ENCODE results near the gene TGIF1. TPM values are rescaled to one million over a fixed set of nuclear protein-coding genes. Genes with fewer than 3 reads are reported as not detected.
A peak's percentile ranks its signal among the peaks of the same experiment; 100 is the strongest.

TGIF1 gene
- total and polyA plus RNA-seq, 9 of the 15 experiments (the other 6 are each of a cell fraction or from before 2014, with no cell fraction given), result 16.1 to 77.7 (median 44.6) TPM

DNA sequence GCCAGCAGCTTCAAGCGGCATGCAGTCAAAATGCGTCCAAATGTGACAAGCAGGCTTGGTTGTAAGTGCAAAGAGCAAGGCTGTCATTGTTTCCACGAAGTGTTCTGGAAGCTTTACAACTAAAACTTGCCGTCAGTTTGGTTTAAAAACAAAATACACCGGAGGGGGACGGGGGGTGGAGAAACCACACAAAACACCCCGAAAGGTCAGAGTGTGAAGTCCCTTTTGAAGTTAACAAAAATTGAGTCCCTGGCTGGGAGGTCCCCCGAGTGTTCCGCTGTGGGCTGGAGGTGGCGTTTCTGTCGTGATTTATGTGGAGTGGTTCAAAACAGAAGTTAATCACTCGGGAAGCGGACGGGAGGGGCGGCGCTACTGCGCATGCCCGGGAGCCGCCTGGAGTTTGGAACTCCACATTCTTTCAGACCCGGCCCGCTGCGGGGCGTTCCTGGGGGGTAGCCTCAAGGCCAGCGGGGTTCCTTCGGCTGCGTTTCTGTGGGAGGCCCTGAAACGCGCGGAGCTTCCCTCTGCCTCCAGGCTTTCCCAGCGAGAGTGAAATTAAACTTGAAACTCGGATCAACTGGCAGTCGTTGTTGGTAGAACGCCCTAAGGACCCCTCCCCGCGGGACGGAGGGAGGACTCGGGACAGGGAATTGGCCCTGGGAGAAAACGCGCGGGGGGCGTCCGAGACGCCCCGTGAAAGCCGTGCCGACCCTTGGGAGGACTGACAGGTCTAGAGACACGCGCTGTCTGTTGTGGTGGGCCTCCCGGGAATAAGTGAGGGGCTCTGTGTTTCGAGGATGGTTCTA is 1.4 kb downstream of the TGIF1 start (continued):
- TF ChIP-seq, protein P1, sequence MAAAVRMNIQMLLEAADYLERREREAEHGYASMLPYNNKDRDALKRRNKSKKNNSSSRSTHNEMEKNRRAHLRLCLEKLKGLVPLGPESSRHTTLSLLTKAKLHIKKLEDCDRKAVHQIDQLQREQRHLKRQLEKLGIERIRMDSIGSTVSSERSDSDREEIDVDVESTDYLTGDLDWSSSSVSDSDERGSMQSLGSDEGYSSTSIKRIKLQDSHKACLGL (CRISPR knock-in tag; IDR thresholded peaks at IDR 0.05; ENCODE audit: borderline replicate concordance, poor library complexity, severe bottlenecking), result no peak
- TF ChIP-seq, protein P2, sequence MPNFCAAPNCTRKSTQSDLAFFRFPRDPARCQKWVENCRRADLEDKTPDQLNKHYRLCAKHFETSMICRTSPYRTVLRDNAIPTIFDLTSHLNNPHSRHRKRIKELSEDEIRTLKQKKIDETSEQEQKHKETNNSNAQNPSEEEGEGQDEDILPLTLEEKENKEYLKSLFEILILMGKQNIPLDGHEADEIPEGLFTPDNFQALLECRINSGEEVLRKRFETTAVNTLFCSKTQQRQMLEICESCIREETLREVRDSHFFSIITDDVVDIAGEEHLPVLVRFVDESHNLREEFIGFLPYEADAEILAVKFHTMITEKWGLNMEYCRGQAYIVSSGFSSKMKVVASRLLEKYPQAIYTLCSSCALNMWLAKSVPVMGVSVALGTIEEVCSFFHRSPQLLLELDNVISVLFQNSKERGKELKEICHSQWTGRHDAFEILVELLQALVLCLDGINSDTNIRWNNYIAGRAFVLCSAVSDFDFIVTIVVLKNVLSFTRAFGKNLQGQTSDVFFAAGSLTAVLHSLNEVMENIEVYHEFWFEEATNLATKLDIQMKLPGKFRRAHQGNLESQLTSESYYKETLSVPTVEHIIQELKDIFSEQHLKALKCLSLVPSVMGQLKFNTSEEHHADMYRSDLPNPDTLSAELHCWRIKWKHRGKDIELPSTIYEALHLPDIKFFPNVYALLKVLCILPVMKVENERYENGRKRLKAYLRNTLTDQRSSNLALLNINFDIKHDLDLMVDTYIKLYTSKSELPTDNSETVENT (CRISPR knock-in tag; IDR thresholded peaks at IDR 0.05), result peak; percentile 58; the same call in 1 of the 2 replicates
- TF ChIP-seq KAT2B (IDR thresholded peaks at IDR 0.05; ENCODE audit: low read depth, low read length) (no peak), DPF2 (IDR thresholded peaks at IDR 0.05) (no peak), SRSF1 (IDR thresholded peaks at IDR 0.05; ENCODE audit: low read depth, low read length) (no peak), ZNF134 (CRISPR knock-in tag; conservative IDR thresholded peaks at IDR 0.05) (no peak), MXI1 (IDR thresholded peaks at IDR 0.05; ENCODE audit: low read depth, low read length) (no peak), NCOA4 (IDR thresholded peaks at IDR 0.05; ENCODE audit: partially characterized antibody) (no peak), RFX5 (IDR thresholded peaks at IDR 0.05; ENCODE audit: low read depth, low read length) (no peak), HMG20B (CRISPR knock-in tag; IDR thresholded peaks at IDR 0.05) (no peak), ZNF668 (CRISPR knock-in tag; IDR thresholded peaks at IDR 0.05) (no peak), PRMT5 (CRISPR knock-in tag; IDR thresholded peaks at IDR 0.05) (0 out of 2 replicates have a peak, but pooled peaks have one; percentile 24), ZNF444 (CRISPR knock-in tag; IDR thresholded peaks at IDR 0.05) (no peak)
- TF ChIP-seq, protein P3, sequence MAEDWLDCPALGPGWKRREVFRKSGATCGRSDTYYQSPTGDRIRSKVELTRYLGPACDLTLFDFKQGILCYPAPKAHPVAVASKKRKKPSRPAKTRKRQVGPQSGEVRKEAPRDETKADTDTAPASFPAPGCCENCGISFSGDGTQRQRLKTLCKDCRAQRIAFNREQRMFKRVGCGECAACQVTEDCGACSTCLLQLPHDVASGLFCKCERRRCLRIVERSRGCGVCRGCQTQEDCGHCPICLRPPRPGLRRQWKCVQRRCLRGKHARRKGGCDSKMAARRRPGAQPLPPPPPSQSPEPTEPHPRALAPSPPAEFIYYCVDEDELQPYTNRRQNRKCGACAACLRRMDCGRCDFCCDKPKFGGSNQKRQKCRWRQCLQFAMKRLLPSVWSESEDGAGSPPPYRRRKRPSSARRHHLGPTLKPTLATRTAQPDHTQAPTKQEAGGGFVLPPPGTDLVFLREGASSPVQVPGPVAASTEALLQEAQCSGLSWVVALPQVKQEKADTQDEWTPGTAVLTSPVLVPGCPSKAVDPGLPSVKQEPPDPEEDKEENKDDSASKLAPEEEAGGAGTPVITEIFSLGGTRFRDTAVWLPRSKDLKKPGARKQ (CRISPR knock-in tag; IDR thresholded peaks at IDR 0.05), result no peak
- TF ChIP-seq, protein P4, sequence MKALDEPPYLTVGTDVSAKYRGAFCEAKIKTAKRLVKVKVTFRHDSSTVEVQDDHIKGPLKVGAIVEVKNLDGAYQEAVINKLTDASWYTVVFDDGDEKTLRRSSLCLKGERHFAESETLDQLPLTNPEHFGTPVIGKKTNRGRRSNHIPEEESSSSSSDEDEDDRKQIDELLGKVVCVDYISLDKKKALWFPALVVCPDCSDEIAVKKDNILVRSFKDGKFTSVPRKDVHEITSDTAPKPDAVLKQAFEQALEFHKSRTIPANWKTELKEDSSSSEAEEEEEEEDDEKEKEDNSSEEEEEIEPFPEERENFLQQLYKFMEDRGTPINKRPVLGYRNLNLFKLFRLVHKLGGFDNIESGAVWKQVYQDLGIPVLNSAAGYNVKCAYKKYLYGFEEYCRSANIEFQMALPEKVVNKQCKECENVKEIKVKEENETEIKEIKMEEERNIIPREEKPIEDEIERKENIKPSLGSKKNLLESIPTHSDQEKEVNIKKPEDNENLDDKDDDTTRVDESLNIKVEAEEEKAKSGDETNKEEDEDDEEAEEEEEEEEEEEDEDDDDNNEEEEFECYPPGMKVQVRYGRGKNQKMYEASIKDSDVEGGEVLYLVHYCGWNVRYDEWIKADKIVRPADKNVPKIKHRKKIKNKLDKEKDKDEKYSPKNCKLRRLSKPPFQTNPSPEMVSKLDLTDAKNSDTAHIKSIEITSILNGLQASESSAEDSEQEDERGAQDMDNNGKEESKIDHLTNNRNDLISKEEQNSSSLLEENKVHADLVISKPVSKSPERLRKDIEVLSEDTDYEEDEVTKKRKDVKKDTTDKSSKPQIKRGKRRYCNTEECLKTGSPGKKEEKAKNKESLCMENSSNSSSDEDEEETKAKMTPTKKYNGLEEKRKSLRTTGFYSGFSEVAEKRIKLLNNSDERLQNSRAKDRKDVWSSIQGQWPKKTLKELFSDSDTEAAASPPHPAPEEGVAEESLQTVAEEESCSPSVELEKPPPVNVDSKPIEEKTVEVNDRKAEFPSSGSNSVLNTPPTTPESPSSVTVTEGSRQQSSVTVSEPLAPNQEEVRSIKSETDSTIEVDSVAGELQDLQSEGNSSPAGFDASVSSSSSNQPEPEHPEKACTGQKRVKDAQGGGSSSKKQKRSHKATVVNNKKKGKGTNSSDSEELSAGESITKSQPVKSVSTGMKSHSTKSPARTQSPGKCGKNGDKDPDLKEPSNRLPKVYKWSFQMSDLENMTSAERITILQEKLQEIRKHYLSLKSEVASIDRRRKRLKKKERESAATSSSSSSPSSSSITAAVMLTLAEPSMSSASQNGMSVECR (CRISPR knock-in tag; IDR thresholded peaks at IDR 0.05), result peak; percentile 67
- TF ChIP-seq, protein P5, sequence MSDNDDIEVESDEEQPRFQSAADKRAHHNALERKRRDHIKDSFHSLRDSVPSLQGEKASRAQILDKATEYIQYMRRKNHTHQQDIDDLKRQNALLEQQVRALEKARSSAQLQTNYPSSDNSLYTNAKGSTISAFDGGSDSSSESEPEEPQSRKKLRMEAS (CRISPR knock-in tag; IDR thresholded peaks at IDR 0.05), result no peak
- TF ChIP-seq, protein P6, sequence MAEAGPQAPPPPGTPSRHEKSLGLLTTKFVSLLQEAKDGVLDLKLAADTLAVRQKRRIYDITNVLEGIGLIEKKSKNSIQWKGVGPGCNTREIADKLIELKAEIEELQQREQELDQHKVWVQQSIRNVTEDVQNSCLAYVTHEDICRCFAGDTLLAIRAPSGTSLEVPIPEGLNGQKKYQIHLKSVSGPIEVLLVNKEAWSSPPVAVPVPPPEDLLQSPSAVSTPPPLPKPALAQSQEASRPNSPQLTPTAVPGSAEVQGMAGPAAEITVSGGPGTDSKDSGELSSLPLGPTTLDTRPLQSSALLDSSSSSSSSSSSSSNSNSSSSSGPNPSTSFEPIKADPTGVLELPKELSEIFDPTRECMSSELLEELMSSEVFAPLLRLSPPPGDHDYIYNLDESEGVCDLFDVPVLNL (CRISPR knock-in tag; IDR thresholded peaks at IDR 0.05; ENCODE audit: low read depth), result 0 out of 2 replicates have a peak, but pooled peaks have one; percentile 37

All from K562 (cell line).